ENCODE results near the gene WDFY1.

DNA sequence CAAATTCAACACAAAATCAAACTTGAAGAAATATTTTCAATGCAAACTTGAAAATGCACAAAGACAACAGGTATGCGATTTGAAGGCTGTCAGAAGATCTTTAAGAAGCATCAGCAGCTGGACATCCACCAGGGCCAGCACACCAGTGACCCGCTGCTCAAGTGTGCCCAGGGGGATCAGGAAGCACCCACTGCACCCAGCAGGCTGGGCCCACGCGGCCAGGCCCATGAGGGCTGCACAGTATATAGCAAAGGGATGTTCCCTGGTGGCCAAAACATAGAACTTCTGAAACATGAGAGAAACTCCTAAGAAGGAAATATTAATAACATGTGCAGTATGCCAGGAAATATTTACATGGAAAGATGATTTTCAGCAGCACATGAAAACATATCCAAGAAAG is 25.0 kb downstream of the WDFY1 start:
- TF ChIP-seq, protein P1, sequence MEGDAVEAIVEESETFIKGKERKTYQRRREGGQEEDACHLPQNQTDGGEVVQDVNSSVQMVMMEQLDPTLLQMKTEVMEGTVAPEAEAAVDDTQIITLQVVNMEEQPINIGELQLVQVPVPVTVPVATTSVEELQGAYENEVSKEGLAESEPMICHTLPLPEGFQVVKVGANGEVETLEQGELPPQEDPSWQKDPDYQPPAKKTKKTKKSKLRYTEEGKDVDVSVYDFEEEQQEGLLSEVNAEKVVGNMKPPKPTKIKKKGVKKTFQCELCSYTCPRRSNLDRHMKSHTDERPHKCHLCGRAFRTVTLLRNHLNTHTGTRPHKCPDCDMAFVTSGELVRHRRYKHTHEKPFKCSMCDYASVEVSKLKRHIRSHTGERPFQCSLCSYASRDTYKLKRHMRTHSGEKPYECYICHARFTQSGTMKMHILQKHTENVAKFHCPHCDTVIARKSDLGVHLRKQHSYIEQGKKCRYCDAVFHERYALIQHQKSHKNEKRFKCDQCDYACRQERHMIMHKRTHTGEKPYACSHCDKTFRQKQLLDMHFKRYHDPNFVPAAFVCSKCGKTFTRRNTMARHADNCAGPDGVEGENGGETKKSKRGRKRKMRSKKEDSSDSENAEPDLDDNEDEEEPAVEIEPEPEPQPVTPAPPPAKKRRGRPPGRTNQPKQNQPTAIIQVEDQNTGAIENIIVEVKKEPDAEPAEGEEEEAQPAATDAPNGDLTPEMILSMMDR (IDR thresholded peaks at IDR 0.05): no peak
- TF ChIP-seq POLR2A (IDR thresholded peaks at IDR 0.05): no peak
